Adrenal gland (tissue), 12 donors: Measurements from ENCODE around the gene AFAP1. TPM values are rescaled to one million over a fixed set of nuclear protein-coding genes. Genes with fewer than 3 reads are reported as not detected.
A peak's percentile ranks its signal among the peaks of the same experiment; 100 is the strongest.

Experiments used
- DNase-seq, 7 donors: peaks; one replicate each; pipeline ENCODE4 v3.0.0-alpha.2; 2019 to 2020
- H3K27ac ChIP-seq, 5 donors: fragments of 200-600 bp; sonication (generic) in 4 of 5; 1 replicate in 3 of 5; 2 replicates in 2 of 5; pipeline versions ENCODE4 v1.5.1 to v1.8.0; 2016 to 2020; ENCODE audit warnings: mild to moderate bottlenecking in 1 of 5
- H3K27me3 ChIP-seq: fragments of 200-600 bp; 2 replicates; pipeline ENCODE4 v1.8.0; 2021
- H3K36me3 ChIP-seq, 2 donors: fragments of 200-600 bp; replicated peaks in 1 of 2; 1 replicate in 1 of 2; 2 replicates in 1 of 2; pipeline versions ENCODE4 v1.5.1 to v1.8.0; 2018 to 2022
- H3K4me1 ChIP-seq, 2 donors: fragments of 200-600 bp; replicated peaks in 1 of 2; 1 replicate in 1 of 2; 2 replicates in 1 of 2; pipeline versions ENCODE4 v1.5.1 to v1.8.0; 2018 to 2021
- H3K4me3 ChIP-seq, 4 donors: fragments of 200-600 bp; sonication (generic) in 3 of 4; one replicate each; pipeline ENCODE4 v1.5.1; 2016 to 2018
- H3K9me3 ChIP-seq, 3 donors: fragments of 200-600 bp; sonication (generic) in 1 of 3; replicated peaks in 1 of 3; 1 replicate in 2 of 3; 2 replicates in 1 of 3; pipeline versions ENCODE4 v1.5.1 to v1.8.0; 2016 to 2021
- CTCF ChIP-seq, 6 experiments: fragments of 450-650 bp in 4 of 6; fragments of 200-600 bp in 2 of 6; sonication (generic) in 1 of 6; IDR thresholded peaks; 1 replicate in 5 of 6; 2 replicates in 1 of 6; pipeline versions ENCODE4 v1.5.1 to v1.8.0; 2016 to 2021; ENCODE audit warnings: antibody characterized with exemption in 6 of 6, mild to moderate bottlenecking in 2 of 6, moderate library complexity in 1 of 6
- POLR2A ChIP-seq, 2 donors: fragments of 450-650 bp; IDR thresholded peaks; one replicate each; pipeline ENCODE4 v1.6.1; 2017; ENCODE audit warnings: antibody characterized with exemption in 2 of 2, mild to moderate bottlenecking in 2 of 2, moderate library complexity in 1 of 2
- WGBS, 4 donors: extraction: QIAGEN DNeasy Blood & Tissue Kit in 2 of 4; methylation state at CpG; one replicate each; pipeline versions ENCODE4 v1.1.5 to v1.1.7; 2013 to 2017; 5-methylcytosine and 5-hydroxymethylcytosine counted together
- intact Hi-C, 2 donors: fragments of 100-400 bp; cut with DNase I; formaldehyde crosslinking; loops; one replicate each; pipeline versions ENCODE4 v1.14.1 to v1.15.0; 2022 to 2023
- polyA plus RNA-seq, 3 donors: library from polyadenylated mRNA; stranded (reverse); fragments of 200-250 nt in 2 of 3; fragments of 350-450 nt in 1 of 3; fragmentation: Illumina TruSeq in 1 of 3; extraction: RNeasy Lipid Tissue Mini Kit (QIAGEN cat#74804) in 1 of 3; gene quantifications; one replicate each; pipeline ENCODE4 v1.2.3, GENCODE V29; 2013 to 2014
- total RNA-seq, 9 donors: library from RNA; depleted of rRNA in 4 of 9; stranded (reverse); fragments of >200 nt in 4 of 9; fragments of 120-200 nt in 1 of 9; fragmentation: NEBNext Ultra II Directional in 1 of 9; extraction: Animal tissue kit (Norgen Biotek cat#: 25700) in 1 of 9; gene quantifications; one replicate each; pipeline versions ENCODE4 v1.1.0 to v1.2.4, GENCODE V29; 2013 to 2023
- donor health status: healthy with polysubstance abuse.
- donor health status: Bipolar disorder and iron deficiency.
- donor health status: DM: yes; HTN: yes; CAD: no.
- donor health status: DM: no; HTN: no; CAD: no.
- donor health status: DM: no; HTN: no; CAD: no.
- donor health status: DM: yes; HTN: yes; CAD: no.

Gene AFAP1
- total and polyA plus RNA-seq, 12 donors, result 3.3 to 16.1 (median 9.8) TPM

- H3K4me3 ChIP-seq, result no peak overlapping the region
- H3K36me3 ChIP-seq, result no peaks in the 10 kb centered on the region
- H3K4me1 ChIP-seq, result peaks cover 7 to 22% of the 10 kb centered on the region in 2 donors
- H3K27me3 ChIP-seq, result no peaks in the 10 kb centered on the region
- no peak for DNase-seq
- no peaks in the 10 kb centered on the region for H3K9me3 ChIP-seq
- TF ChIP-seq CTCF (IDR thresholded peaks at IDR 0.05) (no peak), POLR2A (IDR thresholded peaks at IDR 0.05) (no peak)
- intact Hi-C loops, result no loop called here
- no peak overlapping the region for H3K27ac ChIP-seq
- WGBS, 4 donors, result 69 to 84% (median 81%) methylated on average over 14 of the region's 14 CpGs
Measured at GRCh38 chr4:7933651-7934510, 5.8 kb downstream of the AFAP1 start.

- peaks cover 7 to 14% of the 10 kb centered on the region in 2 donors for H3K4me1 ChIP-seq
- no peaks in the 10 kb centered on the region for H3K27me3 ChIP-seq
- intact Hi-C loops, result no loop called here
- DNase-seq, result no peak
- H3K36me3 ChIP-seq, result no peaks in the 10 kb centered on the region
- no peaks in the 10 kb centered on the region for H3K9me3 ChIP-seq
- H3K4me3 ChIP-seq, result no peak overlapping the region
- TF ChIP-seq CTCF (IDR thresholded peaks at IDR 0.05) (no peak), POLR2A (IDR thresholded peaks at IDR 0.05) (no peak)
- WGBS, 4 donors, result 64 to 80% (median 70%) methylated on average over 1 of the region's 1 CpG
- H3K27ac ChIP-seq, result no peak overlapping the region
Measured at GRCh38 chr4:7932287-7932686, 7.4 kb downstream of the AFAP1 start.

- peak in 2 of 7 donors; percentile 47 to 70 for DNase-seq
- no peaks in the 10 kb centered on the region for H3K27me3 ChIP-seq
- TF ChIP-seq CTCF (IDR thresholded peaks at IDR 0.05) (peak in 2 of 6 experiments; percentile 24 to 25), POLR2A (IDR thresholded peaks at IDR 0.05) (no peak)
- peak overlapping the region in 1 of 5 donors; percentile 44 for H3K27ac ChIP-seq
- H3K4me3 ChIP-seq, result no peak overlapping the region
- WGBS, 4 donors, result 15 to 23% (median 21%) methylated on average over 6 to 7 of the region's 7 CpGs
- intact Hi-C loops, result no loop called here
- no peaks in the 10 kb centered on the region for H3K9me3 ChIP-seq
- H3K36me3 ChIP-seq, result no peaks in the 10 kb centered on the region
- peaks cover 7 to 18% of the 10 kb centered on the region in 2 donors for H3K4me1 ChIP-seq
Measured at GRCh38 chr4:7929118-7929951, 10.3 kb downstream of the AFAP1 start.

GRCh38 chr4:7928711-7929110 lies 10.9 kb downstream of the AFAP1 start:
- peak in 1 of 7 donors; percentile 45 for DNase-seq
- intact Hi-C loops, result no loop called here
- no peak for TF ChIP-seq POLR2A (IDR thresholded peaks at IDR 0.05)
- TF ChIP-seq CTCF (IDR thresholded peaks at IDR 0.05), result no peak
- 83 to 100% (median 89%) methylated on average over 7 of the region's 7 CpGs for WGBS, 4 donors
- H3K4me3 ChIP-seq, result no peak overlapping the region
- H3K36me3 ChIP-seq, result no peaks in the 10 kb centered on the region
- H3K4me1 ChIP-seq, result peaks cover 7 to 24% of the 10 kb centered on the region in 2 donors
- H3K9me3 ChIP-seq, result no peaks in the 10 kb centered on the region
- no peaks in the 10 kb centered on the region for H3K27me3 ChIP-seq
- H3K27ac ChIP-seq, result no peak overlapping the region
